Measurements from ENCODE around the gene SYCP3. TPM values are rescaled to one million over a fixed set of nuclear protein-coding genes. Genes with fewer than 3 reads are reported as not detected.

SYCP3 gene
- total and polyA plus RNA-seq, 2 of the 13 experiments (the other 11 are each of a cell fraction or from before 2014, with no cell fraction given), result not detected

DNA sequence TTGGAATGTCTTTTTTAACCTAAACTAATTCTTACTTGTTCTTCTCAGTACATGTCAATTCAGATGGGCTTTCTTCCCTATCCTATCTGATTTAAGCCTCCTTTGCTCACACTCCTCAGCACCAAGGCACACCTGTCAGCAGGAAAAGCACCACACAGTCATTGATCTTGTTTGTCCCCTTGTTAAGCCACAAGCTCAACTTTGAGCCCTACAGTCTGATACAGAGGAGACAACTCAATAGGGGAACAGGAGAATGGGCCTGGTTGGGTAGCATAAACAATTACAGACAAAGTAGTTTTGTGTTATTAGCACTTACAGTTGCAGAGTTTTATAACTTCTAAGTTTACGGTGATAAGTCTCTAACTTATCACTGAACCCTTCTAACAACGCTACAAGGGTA lies 29.5 kb upstream of the SYCP3 start (continued):
- TF ChIP-seq SALL1 (CRISPR knock-in tag; IDR thresholded peaks at IDR 0.05) (no peak), FOXP1 (IDR thresholded peaks at IDR 0.05) (no peak), FOXP1 (CRISPR knock-in tag; IDR thresholded peaks at IDR 0.05) (no peak), ONECUT2 (CRISPR knock-in tag; IDR thresholded peaks at IDR 0.05) (0 out of 2 replicates have a peak, but pooled peaks have one; percentile 27), ZNF816 (CRISPR knock-in tag; IDR thresholded peaks at IDR 0.05; ENCODE audit: borderline replicate concordance) (no peak)
- TF ChIP-seq, protein P1, sequence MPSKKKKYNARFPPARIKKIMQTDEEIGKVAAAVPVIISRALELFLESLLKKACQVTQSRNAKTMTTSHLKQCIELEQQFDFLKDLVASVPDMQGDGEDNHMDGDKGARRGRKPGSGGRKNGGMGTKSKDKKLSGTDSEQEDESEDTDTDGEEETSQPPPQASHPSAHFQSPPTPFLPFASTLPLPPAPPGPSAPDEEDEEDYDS (CRISPR knock-in tag; IDR thresholded peaks at IDR 0.05), result no peak

DNA sequence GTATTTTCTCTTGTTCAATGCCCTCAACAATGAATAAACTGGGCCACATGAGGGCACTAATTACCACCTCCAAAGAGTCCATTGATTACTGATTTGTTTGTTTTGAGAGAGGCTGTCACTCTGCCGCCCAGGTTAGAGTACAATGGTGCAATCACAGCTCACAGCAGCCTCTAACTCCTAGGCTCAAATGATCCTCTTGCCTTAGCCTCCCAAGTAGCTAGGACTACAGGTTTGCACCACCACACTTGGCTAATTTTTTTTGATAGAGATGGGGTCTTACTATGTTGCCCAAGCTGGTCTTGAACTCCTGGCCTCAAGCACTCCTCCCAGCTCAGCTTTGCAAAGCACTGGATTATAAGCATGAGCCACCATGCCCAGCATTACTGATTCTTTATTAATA lies 28.3 kb upstream of the SYCP3 start:
- no peaks in the 10 kb centered on the region; a peak in 1 of 5 replicates for H3K36me3 ChIP-seq (replicated peaks in 1 of 2; ENCODE audit: control insufficient read depth in 1 of 2, insufficient read depth in 2 of 2, low read length in 2 of 2)
- FAIRE-seq (no peak), DNase-seq (ENCODE audit: low spot score) (no peak), ATAC-seq (no peak)
- H3K4me3 ChIP-seq (replicated peaks in 1 of 3; ENCODE audit: insufficient read depth in 1 of 3, low read depth in 2 of 3, low read length in 3 of 3), result no peak overlapping the region
- H3K27ac ChIP-seq (ENCODE audit: extremely low read length, insufficient read depth, low read length), result no peak overlapping the region
- H3K4me1 ChIP-seq (ENCODE audit: insufficient read depth, low read length), result peaks cover 21% of the 10 kb centered on the region
- POLR2A ChIA-PET, result no interaction called here
- in situ Hi-C loops (cut with HindIII; ENCODE audit: extremely low pct_ligation_motif_present, low pct_unique_long_range_greater_than_20kb) (loop anchor here (25.0 kb wide), 1 partner anchor 355 kb away; the partner anchor contains the start of gene ARL1), intact Hi-C loops (cut with micrococcal nuclease; ENCODE audit: unreplicated experiment) (no loop called here)
- CTCF ChIA-PET (ENCODE audit: low intra/inter-chr PET ratio, low total read pairs), result no interaction called here
- no peaks in the 10 kb centered on the region for H4K20me1 ChIP-seq (ENCODE audit: insufficient read depth, low read length)
- H3K9ac ChIP-seq (ENCODE audit: insufficient read depth, low read depth, low read length), result no peak overlapping the region
- H3K27me3 ChIP-seq (ENCODE audit: control insufficient read depth in 1 of 2, insufficient read depth in 2 of 2, low read length in 2 of 2), result no peaks in the 10 kb centered on the region
- no TSS peak for BruUV-seq (replicated peaks)
- no peaks in the 10 kb centered on the region for H3K79me2 ChIP-seq (ENCODE audit: insufficient read depth, low read length)
- no peak overlapping the region for H3K4me2 ChIP-seq (ENCODE audit: low read depth, low read length)
- no peak overlapping the region for H2AFZ ChIP-seq (ENCODE audit: low read length)
- 91% methylated on average over 1 of the region's 1 CpG for WGBS (ENCODE audit: low lambda C conversion rate)
- no peaks in the 10 kb centered on the region for H3K9me3 ChIP-seq (ENCODE audit: low read length)
- no peak for TF ChIP-seq ZNF878 (CRISPR knock-in tag; IDR thresholded peaks at IDR 0.05)
- peak; percentile 36; the same call in 1 of the 2 replicates for TF ChIP-seq POGZ (CRISPR knock-in tag; IDR thresholded peaks at IDR 0.05)
- TF ChIP-seq, protein P2, sequence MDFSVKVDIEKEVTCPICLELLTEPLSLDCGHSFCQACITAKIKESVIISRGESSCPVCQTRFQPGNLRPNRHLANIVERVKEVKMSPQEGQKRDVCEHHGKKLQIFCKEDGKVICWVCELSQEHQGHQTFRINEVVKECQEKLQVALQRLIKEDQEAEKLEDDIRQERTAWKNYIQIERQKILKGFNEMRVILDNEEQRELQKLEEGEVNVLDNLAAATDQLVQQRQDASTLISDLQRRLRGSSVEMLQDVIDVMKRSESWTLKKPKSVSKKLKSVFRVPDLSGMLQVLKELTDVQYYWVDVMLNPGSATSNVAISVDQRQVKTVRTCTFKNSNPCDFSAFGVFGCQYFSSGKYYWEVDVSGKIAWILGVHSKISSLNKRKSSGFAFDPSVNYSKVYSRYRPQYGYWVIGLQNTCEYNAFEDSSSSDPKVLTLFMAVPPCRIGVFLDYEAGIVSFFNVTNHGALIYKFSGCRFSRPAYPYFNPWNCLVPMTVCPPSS (IDR thresholded peaks at IDR 0.05), result no peak
- TF ChIP-seq, protein P3, sequence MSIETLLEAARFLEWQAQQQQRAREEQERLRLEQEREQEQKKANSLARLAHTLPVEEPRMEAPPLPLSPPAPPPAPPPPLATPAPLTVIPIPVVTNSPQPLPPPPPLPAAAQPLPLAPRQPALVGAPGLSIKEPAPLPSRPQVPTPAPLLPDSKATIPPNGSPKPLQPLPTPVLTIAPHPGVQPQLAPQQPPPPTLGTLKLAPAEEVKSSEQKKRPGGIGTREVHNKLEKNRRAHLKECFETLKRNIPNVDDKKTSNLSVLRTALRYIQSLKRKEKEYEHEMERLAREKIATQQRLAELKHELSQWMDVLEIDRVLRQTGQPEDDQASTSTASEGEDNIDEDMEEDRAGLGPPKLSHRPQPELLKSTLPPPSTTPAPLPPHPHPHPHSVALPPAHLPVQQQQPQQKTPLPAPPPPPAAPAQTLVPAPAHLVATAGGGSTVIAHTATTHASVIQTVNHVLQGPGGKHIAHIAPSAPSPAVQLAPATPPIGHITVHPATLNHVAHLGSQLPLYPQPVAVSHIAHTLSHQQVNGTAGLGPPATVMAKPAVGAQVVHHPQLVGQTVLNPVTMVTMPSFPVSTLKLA (IDR thresholded peaks at IDR 0.05), result no peak
- TF ChIP-seq ZNF256 (CRISPR knock-in tag; conservative IDR thresholded peaks at IDR 0.05), result no peak
- TF ChIP-seq ZNF468 (CRISPR knock-in tag; IDR thresholded peaks at IDR 0.05), result no peak
- no peak for TF ChIP-seq RFX3 (CRISPR knock-in tag; IDR thresholded peaks at IDR 0.05)
- TF ChIP-seq MIER3 (CRISPR knock-in tag; IDR thresholded peaks at IDR 0.05; ENCODE audit: borderline replicate concordance), result no peak
- no peak for TF ChIP-seq ERF (CRISPR knock-in tag; IDR thresholded peaks at IDR 0.05)
- no peak for TF ChIP-seq ARNT (IDR thresholded peaks at IDR 0.05)
- no peak for TF ChIP-seq ZSCAN31 (CRISPR knock-in tag; IDR thresholded peaks at IDR 0.05; ENCODE audit: low read depth)
- TF ChIP-seq ZMYM2 (CRISPR knock-in tag; IDR thresholded peaks at IDR 0.05), result 0 out of 2 replicates have a peak, but pooled peaks have one; percentile 38
- no peak for TF ChIP-seq POLR2AphosphoS5 (IDR thresholded peaks at IDR 0.05; ENCODE audit: low read depth, low read length)
- TF ChIP-seq ZNF775 (CRISPR knock-in tag; IDR thresholded peaks at IDR 0.05; ENCODE audit: borderline replicate concordance), result no peak
- TF ChIP-seq STAG1 (CRISPR knock-in tag; IDR thresholded peaks at IDR 0.05), result 0 out of 2 replicates have a peak, but pooled peaks have one; percentile 14
- TF ChIP-seq CHD4 (IDR thresholded peaks at IDR 0.05; ENCODE audit: borderline replicate concordance, low read length), result no peak
- TF ChIP-seq ZNF496 (CRISPR knock-in tag; IDR thresholded peaks at IDR 0.05; ENCODE audit: insufficient replicate concordance), result no peak
- TF ChIP-seq NKX3-1 (CRISPR knock-in tag; IDR thresholded peaks at IDR 0.05), result no peak
- TF ChIP-seq ADNP (CRISPR knock-in tag; IDR thresholded peaks at IDR 0.05), result peak; percentile 51; the same call in 1 of the 2 replicates
- no peak for TF ChIP-seq ZNF383 (CRISPR knock-in tag; IDR thresholded peaks at IDR 0.05; ENCODE audit: borderline replicate concordance)
